A549 (cell line): ENCODE results near the gene SPRYD7. TPM values are rescaled to one million over a fixed set of nuclear protein-coding genes. Genes with fewer than 3 reads are reported as not detected.

ENCODE experiments used
- ATAC-seq, 2 experiments: fragments of 200-7000 bp in 1 of 2; fragments of >200 bp in 1 of 2; cut with Nextera tagmentation in 1 of 2; cut with Tn5 transposase in 1 of 2; 3 replicates each; pipeline versions ENCODE4 v1.8.0 to v1.9.1; 2018 to 2020; ENCODE audit warnings: mild to moderate bottlenecking in 1 of 2, moderate library complexity in 1 of 2
- CTCF ChIA-PET: fragments of 300-600 bp; sonication (Branson Sonifier 250); formaldehyde crosslinking; extraction: SDS; loops from one replicate; lab custom pipeline; 2021; ENCODE audit warnings: antibody characterized with exemption, inconsistent platforms; lab: Yijun Ruan, JAX
- POLR2A ChIA-PET: fragments of 350-600 bp; formaldehyde crosslinking; extraction: SDS; loops from one replicate; lab custom pipeline; 2021; ENCODE audit warnings: antibody characterized with exemption, inconsistent platforms; lab: Yijun Ruan, JAX
- DNase-seq, 2 experiments: peaks; one replicate each; pipeline versions ENCODE4 v3.0.0 to v3.0.0-alpha.2; 2011 to 2016; ENCODE audit warnings: low read depth in 1 of 2, low spot score in 1 of 2
- FAIRE-seq: peaks from 2 replicates; lab custom pipeline; 2011; peaks lifted over from hg19 to GRCh38; lab: Jason Lieb, UNC
- H3K27ac ChIP-seq, 2 experiments: fragments of >200 bp; sonication (Bioruptor Twin); formaldehyde crosslinking; 3 replicates each; pipeline ENCODE4 v1.5.1; 2016 to 2017
- H3K4me1 ChIP-seq: fragments of >200 bp; sonication (Bioruptor Twin); formaldehyde crosslinking; 3 replicates; pipeline ENCODE4 v1.6.1; 2016
- H3K4me2 ChIP-seq: fragments of >200 bp; sonication (Bioruptor Twin); formaldehyde crosslinking; 3 replicates; pipeline ENCODE4 v1.6.1; 2016
- H3K4me3 ChIP-seq: fragments of >200 bp; sonication (Bioruptor Twin); formaldehyde crosslinking; 3 replicates; pipeline ENCODE4 v1.5.1; 2016
- H3K9me3 ChIP-seq: fragments of >200 bp; sonication (Bioruptor Twin); formaldehyde crosslinking; 3 replicates; pipeline ENCODE4 v1.6.1; 2016
- BCL3 ChIP-seq: fragments of >200 bp; sonication (Bioruptor Twin); formaldehyde crosslinking; IDR thresholded peaks from 3 replicates; pipeline ENCODE4 v1.6.1; 2016
- CEBPB ChIP-seq, 2 experiments: fragments of >200 bp in 1 of 2; sonication (Bioruptor Twin) in 1 of 2; formaldehyde crosslinking in 1 of 2; IDR thresholded peaks; 2 replicates each; pipeline ENCODE4 v1.6.1; 2012 to 2016
- CHD2 ChIP-seq: fragments of 150-350 bp; IDR thresholded peaks from 2 replicates; pipeline ENCODE4 v1.6.1; 2014; ENCODE audit warnings: low read length; ENCODE audit not compliant: partially characterized antibody
- E2F6 ChIP-seq: IDR thresholded peaks from 2 replicates; pipeline ENCODE4 v1.6.1; 2012; ENCODE audit warnings: low read depth, borderline replicate concordance
- EHF ChIP-seq: fragments of 250-450 bp; sonication (Bioruptor Pico); IDR thresholded peaks from 2 replicates; pipeline ENCODE4 v1.5.0; 2020; ENCODE audit warnings: mild to moderate bottlenecking
- FOSL2 ChIP-seq, 2 experiments: fragments of 450-650 bp in 1 of 2; fragments of >200 bp in 1 of 2; sonication (Bioruptor Twin) in 1 of 2; formaldehyde crosslinking; IDR thresholded peaks; 2 replicates each; pipeline versions ENCODE4 v1.5.0 to v1.6.1; 2016 to 2020; ENCODE audit warnings: mild to moderate bottlenecking in 1 of 2, moderate library complexity in 1 of 2
- HES2 ChIP-seq: fragments of >200 bp; sonication (Bioruptor Twin); formaldehyde crosslinking; IDR thresholded peaks from 2 replicates; pipeline ENCODE4 v1.6.1; 2016
- HEYL ChIP-seq: fragments of 250-450 bp; sonication (Bioruptor Pico); IDR thresholded peaks from 2 replicates; pipeline ENCODE4 v1.8.0; 2021; ENCODE audit warnings: mild to moderate bottlenecking, moderate library complexity
- HOXB13 ChIP-seq: fragments of 250-450 bp; sonication (Bioruptor Pico); IDR thresholded peaks from 2 replicates; pipeline ENCODE4 v1.5.0; 2020; ENCODE audit warnings: low read depth, mild to moderate bottlenecking, moderate library complexity
- JUNB ChIP-seq: fragments of >200 bp; sonication (Bioruptor Twin); formaldehyde crosslinking; IDR thresholded peaks from 2 replicates; pipeline ENCODE4 v1.6.1; 2016
- KDM5A ChIP-seq: fragments of 200-600 bp; sonication (generic); IDR thresholded peaks from 2 replicates; pipeline ENCODE4 v1.6.1; 2016; ENCODE audit warnings: antibody characterized with exemption, mild to moderate bottlenecking
- MAFK ChIP-seq: fragments of 450-650 bp; IDR thresholded peaks from 2 replicates; pipeline ENCODE4 v1.6.1; 2014; ENCODE audit not compliant: partially characterized antibody
- MAX ChIP-seq: IDR thresholded peaks from 2 replicates; pipeline ENCODE4 v1.6.1; 2012
- NFE2L2 ChIP-seq: fragments of 150-350 bp; conservative IDR thresholded peaks from 2 replicates; pipeline ENCODE4 v1.6.1; 2014; ENCODE audit warnings: low read length
- PHF8 ChIP-seq: fragments of 200-600 bp; sonication (generic); IDR thresholded peaks from 2 replicates; pipeline ENCODE4 v1.6.1; 2016; ENCODE audit warnings: low read depth, mild to moderate bottlenecking, antibody characterized with exemption, moderate library complexity, borderline replicate concordance
- POLR2A ChIP-seq: IDR thresholded peaks from 2 replicates; pipeline ENCODE4 v1.6.1; 2012; ENCODE audit warnings: mild to moderate bottlenecking, low read length
- SMC3 ChIP-seq: fragments of >200 bp; sonication (Bioruptor Twin); formaldehyde crosslinking; IDR thresholded peaks from 3 replicates; pipeline ENCODE4 v1.6.1; 2018; ENCODE audit warnings: inconsistent platforms
- SREBF2 ChIP-seq: fragments of 450-650 bp; IDR thresholded peaks from 2 replicates; pipeline ENCODE4 v1.6.1; 2014; ENCODE audit warnings: mild to moderate bottlenecking, moderate library complexity
- TFCP2L1 ChIP-seq: fragments of 250-450 bp; sonication (Bioruptor Pico); IDR thresholded peaks from 2 replicates; pipeline ENCODE4 v1.5.0; 2021; ENCODE audit warnings: mild to moderate bottlenecking
- ZFP36 ChIP-seq: fragments of 450-650 bp; IDR thresholded peaks from 2 replicates; pipeline ENCODE4 v1.6.1; 2014; ENCODE audit warnings: borderline replicate concordance; ENCODE audit not compliant: partially characterized antibody
- WGBS: methylation state at CpG from one replicate; pipeline ENCODE4 v1.1.6; 2017; ENCODE audit errors: missing lambda C conversion rate; 5-methylcytosine and 5-hydroxymethylcytosine counted together
- polyA plus RNA-seq, 4 experiments: library from polyadenylated mRNA; depleted of rRNA in 3 of 4; stranded (reverse); fragments of >200 nt; fragmentation: RNase III in 1 of 4; extraction: RNeasy Plus Mini Kit Qiagen cat#74134 plus additional on column Dnase treatment in 1 of 4; gene quantifications; 2 replicates in 3 of 4; 3 replicates in 1 of 4; pipeline ENCODE4 v1.2.3, GENCODE V29; 2011 to 2017

SPRYD7 gene
- polyA plus RNA-seq, 2 of the 4 experiments (the other 2 are of a cell fraction) = 11.6 to 13.6 TPM

GRCh38 chr13:49936075-49936967 lies at the start of gene SPRYD7 (continued):
- TF ChIP-seq MAX = peak; percentile 70
- no peak for TF ChIP-seq KDM5A
- TF ChIP-seq ZFP36 = no peak
- TF ChIP-seq MAFK = no peak
- TF ChIP-seq SMC3 = peak; percentile 47; the same call in 2 of the 3 replicates
- no peak for TF ChIP-seq HES2
- no peak for TF ChIP-seq SREBF2

GRCh38 chr13:49985129-49985528 lies 49.0 kb upstream of the SPRYD7 start:
- POLR2A ChIA-PET = no interaction called here
- Histone ChIP-seq H3K4me3 (no peak overlapping the region), H3K4me2 (no peak overlapping the region), H3K27ac (no peak overlapping the region), H3K4me1 (no peaks in the 10 kb centered on the region), H3K9me3 (no peaks in the 10 kb centered on the region)
- no peak for FAIRE-seq
- 79% methylated on average over 2 of the region's 2 CpGs for WGBS
- CTCF ChIA-PET = interaction anchor here (1.4 kb wide), 1 partner anchor 9 kb away, joined by 4 read pairs; no protein-coding TSS in a partner anchor
- TF ChIP-seq NFE2L2 (no peak), HEYL (CRISPR knock-in tag) (no peak), EHF (CRISPR knock-in tag) (no peak), TFCP2L1 (no peak), KDM5A (no peak), JUNB (no peak), FOSL2 (IDR thresholded peaks at IDR 0.05) (no peak), FOSL2 (CRISPR knock-in tag; IDR thresholded peaks at IDR 0.05) (no peak), E2F6 (no peak), POLR2A (no peak)
- ATAC-seq = no peak
- no peak for DNase-seq

GRCh38 chr13:49980266-49980665 lies 44.1 kb upstream of the SPRYD7 start:
- no peak overlapping the region for H3K4me3 ChIP-seq
- no peak overlapping the region for H3K4me2 ChIP-seq
- DNase-seq = no peak
- ChIA-PET CTCF (interaction anchor here (1.1 to 1.4 kb wide), 2 partner anchors 17 to 86 kb away, joined by 3 read pairs; partner anchors contain the start of gene TRIM13), POLR2A (no interaction called here)
- FAIRE-seq = no peak
- peaks cover 7% of the 10 kb centered on the region; the same call in 1 of the 3 replicates for H3K4me1 ChIP-seq
- no peak for ATAC-seq
- TF ChIP-seq CHD2 = no peak
- TF ChIP-seq CEBPB (IDR thresholded peaks at IDR 0.05) = no peak
- TF ChIP-seq HEYL (CRISPR knock-in tag) = no peak
- TF ChIP-seq HOXB13 = no peak
- TF ChIP-seq PHF8 = no peak
- TF ChIP-seq KDM5A = no peak
- no peak for TF ChIP-seq BCL3
- TF ChIP-seq ZFP36 = no peak
- no peak for TF ChIP-seq FOSL2 (IDR thresholded peaks at IDR 0.05)
- no peak for TF ChIP-seq FOSL2 (CRISPR knock-in tag; IDR thresholded peaks at IDR 0.05)
- TF ChIP-seq, all 56 proteins: peak for 0
- Histone ChIP-seq H3K27ac (no peak overlapping the region), H3K9me3 (no peaks in the 10 kb centered on the region)
